WTC11 (cell line): Measurements from ENCODE around the gene MBOAT2. TPM values are rescaled to one million over a fixed set of nuclear protein-coding genes. Genes with fewer than 3 reads are reported as not detected.

Source experiments
- ATAC-seq: fragments of 200-7000 bp; cut with Tn5 transposase; 2 replicates; pipeline ENCODE4 v1.10.0; 2021; ENCODE audit warnings: mild to moderate bottlenecking, moderate library complexity
- CTCF ChIA-PET: fragments of 300-600 bp; sonication (Branson Sonifier 250); formaldehyde crosslinking; loops from one replicate; lab custom pipeline; 2021; ENCODE audit warnings: antibody characterized with exemption; lab: Charles Lee
- POLR2A ChIA-PET: fragments of 350-600 bp; sonication (Branson Sonifier 250); formaldehyde crosslinking; loops from one replicate; lab custom pipeline; 2021; ENCODE audit warnings: antibody characterized with exemption; lab: Charles Lee
- DNase-seq: peaks from one replicate; pipeline ENCODE4 v3.0.0; 2021; ENCODE audit warnings: low spot score
- H3K27ac Mint-ChIP-seq: 2 replicates; pipeline ENCODE4 v1.8.0; 2021; ENCODE audit warnings: mixed read lengths
- H3K27me3 Mint-ChIP-seq: 2 replicates; pipeline ENCODE4 v1.8.0; 2021; ENCODE audit warnings: low read depth, mild to moderate bottlenecking, moderate library complexity, mixed read lengths
- H3K36me3 Mint-ChIP-seq: 2 replicates; pipeline ENCODE4 v1.8.0; 2021; ENCODE audit warnings: mixed read lengths
- H3K4me1 Mint-ChIP-seq: 2 replicates; pipeline ENCODE4 v1.8.0; 2022; ENCODE audit warnings: mixed read lengths
- H3K4me3 Mint-ChIP-seq: 2 replicates; pipeline ENCODE4 v1.8.0; 2021; ENCODE audit warnings: mild to moderate bottlenecking, moderate library complexity, mixed read lengths
- H3K9me3 Mint-ChIP-seq: 2 replicates; pipeline ENCODE4 v1.8.0; 2021; ENCODE audit warnings: mixed read lengths
- AFF4 ChIP-seq: sonication (generic); formaldehyde crosslinking; IDR thresholded peaks from 2 replicates; pipeline ENCODE4 v1.8.1; 2023; ENCODE audit warnings: mild to moderate bottlenecking, missing genetic modification reagents, borderline replicate concordance
- ATF1 ChIP-seq: sonication (generic); formaldehyde crosslinking; IDR thresholded peaks from 2 replicates; pipeline ENCODE4 v1.8.1; 2023; ENCODE audit warnings: mild to moderate bottlenecking, moderate library complexity, missing genetic modification reagents
- ATF2 ChIP-seq: sonication (generic); formaldehyde crosslinking; IDR thresholded peaks from 2 replicates; pipeline ENCODE4 v1.8.1; 2022; ENCODE audit warnings: low read depth, missing genetic modification reagents, borderline replicate concordance
- CREB1 ChIP-seq: sonication (generic); formaldehyde crosslinking; IDR thresholded peaks from 2 replicates; pipeline ENCODE4 v1.8.0; 2023; ENCODE audit warnings: mild to moderate bottlenecking, missing genetic modification reagents
- ELF4 ChIP-seq: sonication (generic); formaldehyde crosslinking; IDR thresholded peaks from 2 replicates; pipeline ENCODE4 v1.8.1; 2022; ENCODE audit warnings: low read depth, mild to moderate bottlenecking, moderate library complexity, missing genetic modification reagents
- ESRRA ChIP-seq: sonication (generic); formaldehyde crosslinking; IDR thresholded peaks from 2 replicates; pipeline ENCODE4 v1.8.1; 2022; ENCODE audit warnings: mild to moderate bottlenecking, missing genetic modification reagents, borderline replicate concordance
- FOXJ3 ChIP-seq: sonication (generic); formaldehyde crosslinking; IDR thresholded peaks from 2 replicates; pipeline ENCODE4 v1.9.0; 2021; ENCODE audit warnings: missing genetic modification reagents, mild to moderate bottlenecking, borderline replicate concordance
- IRF1 ChIP-seq: sonication (generic); formaldehyde crosslinking; IDR thresholded peaks from 2 replicates; pipeline ENCODE4 v1.8.0; 2023; ENCODE audit warnings: missing genetic modification reagents
- JUN ChIP-seq: sonication (generic); formaldehyde crosslinking; IDR thresholded peaks from 2 replicates; pipeline ENCODE4 v1.8.0; 2023; ENCODE audit warnings: mild to moderate bottlenecking, missing genetic modification reagents
- MXD4 ChIP-seq: fragments of 250-450 bp; sonication (Bioruptor Pico); IDR thresholded peaks from 2 replicates; pipeline ENCODE4 v1.8.0; 2021; ENCODE audit warnings: mild to moderate bottlenecking, moderate library complexity, borderline replicate concordance
- RELA ChIP-seq: sonication (generic); formaldehyde crosslinking; IDR thresholded peaks from 2 replicates; pipeline ENCODE4 v1.8.1; 2022; ENCODE audit warnings: missing genetic modification reagents, mild to moderate bottlenecking, borderline replicate concordance
- SMAD4 ChIP-seq: sonication (generic); formaldehyde crosslinking; IDR thresholded peaks from 2 replicates; pipeline ENCODE4 v1.8.0; 2022; ENCODE audit warnings: mild to moderate bottlenecking, missing genetic modification reagents
- SOX15 ChIP-seq: fragments of 250-450 bp; sonication (Bioruptor Pico); IDR thresholded peaks from 2 replicates; pipeline ENCODE4 v1.9.0; 2021; ENCODE audit warnings: mild to moderate bottlenecking
- USF1 ChIP-seq: sonication (generic); formaldehyde crosslinking; IDR thresholded peaks from 2 replicates; pipeline ENCODE4 v1.8.0; 2022; ENCODE audit warnings: mild to moderate bottlenecking, missing genetic modification reagents
- ZBTB21 ChIP-seq: sonication (generic); formaldehyde crosslinking; IDR thresholded peaks from 2 replicates; pipeline ENCODE4 v1.8.1; 2023; ENCODE audit warnings: mild to moderate bottlenecking, missing genetic modification reagents, borderline replicate concordance
- ZMAT4 ChIP-seq: fragments of 250-450 bp; sonication (Bioruptor Pico); IDR thresholded peaks from 2 replicates; pipeline ENCODE4 v1.9.0; 2021; ENCODE audit warnings: mild to moderate bottlenecking
- ZNF138 ChIP-seq: sonication (generic); formaldehyde crosslinking; conservative IDR thresholded peaks from 2 replicates; pipeline ENCODE4 v1.8.1; 2022; ENCODE audit warnings: mild to moderate bottlenecking, moderate library complexity, missing genetic modification reagents
- ZNF281 ChIP-seq: sonication (generic); formaldehyde crosslinking; IDR thresholded peaks from 2 replicates; pipeline ENCODE4 v1.8.0; 2023; ENCODE audit warnings: mild to moderate bottlenecking, missing genetic modification reagents
- ZSCAN18 ChIP-seq: fragments of 250-450 bp; sonication (Bioruptor Pico); IDR thresholded peaks from 2 replicates; pipeline ENCODE4 v2.1.2; 2022; ENCODE audit warnings: mild to moderate bottlenecking, moderate library complexity
- total RNA-seq: library from RNA; stranded (reverse); gene quantifications from 3 replicates; pipeline ENCODE4 v1.2.3, GENCODE V29; 2021

MBOAT2 gene
- total RNA-seq, 1 experiment from 2014 or later = 24.7 TPM

- TF ChIP-seq IRF1 (CRISPR knock-in tag) (no peak), SOX15 (CRISPR knock-in tag) (no peak), ZNF138 (CRISPR knock-in tag) (no peak)
Observed at GRCh38 chr2:8886876-8887275, 116.6 kb downstream of the MBOAT2 start (continued).

- ChIA-PET CTCF (no interaction called here), POLR2A (no interaction called here)
- Mint-ChIP-seq H3K9me3 (no peaks in the 10 kb centered on the region), H3K4me1 (peaks cover 32% of the 10 kb centered on the region), H3K27me3 (no peaks in the 10 kb centered on the region), H3K4me3 (no peak overlapping the region), H3K36me3 (no peaks in the 10 kb centered on the region), H3K27ac (no peak overlapping the region; the same call in 1 of the 2 replicates)
- ATAC-seq (no peak), DNase-seq (no peak)
- TF ChIP-seq AFF4 (CRISPR knock-in tag) = no peak
- no peak for TF ChIP-seq ATF1 (CRISPR knock-in tag)
- TF ChIP-seq ZMAT4 (CRISPR knock-in tag) = no peak
- no peak for TF ChIP-seq JUN (CRISPR knock-in tag)
- TF ChIP-seq SOX15 (CRISPR knock-in tag) = no peak
- TF ChIP-seq ZSCAN18 (CRISPR knock-in tag) = no peak
- no peak for TF ChIP-seq RELA
- no peak for TF ChIP-seq ELF4 (CRISPR knock-in tag)
- no peak for TF ChIP-seq USF1
- TF ChIP-seq ZNF281 (CRISPR knock-in tag) = no peak
- no peak for TF ChIP-seq FOXJ3
- TF ChIP-seq ESRRA (CRISPR knock-in tag) = no peak
- TF ChIP-seq MXD4 (CRISPR knock-in tag) = no peak
- no peak for TF ChIP-seq ATF2 (CRISPR knock-in tag)
- no peak for TF ChIP-seq CREB1 (CRISPR knock-in tag)
- no peak for TF ChIP-seq SMAD4
- no peak for TF ChIP-seq ZBTB21 (CRISPR knock-in tag)
Observed at GRCh38 chr2:8886202-8886518, 117.3 kb downstream of the MBOAT2 start.
